ENCODE measurements around the gene TAAR8.

Gene TAAR8

DNA sequence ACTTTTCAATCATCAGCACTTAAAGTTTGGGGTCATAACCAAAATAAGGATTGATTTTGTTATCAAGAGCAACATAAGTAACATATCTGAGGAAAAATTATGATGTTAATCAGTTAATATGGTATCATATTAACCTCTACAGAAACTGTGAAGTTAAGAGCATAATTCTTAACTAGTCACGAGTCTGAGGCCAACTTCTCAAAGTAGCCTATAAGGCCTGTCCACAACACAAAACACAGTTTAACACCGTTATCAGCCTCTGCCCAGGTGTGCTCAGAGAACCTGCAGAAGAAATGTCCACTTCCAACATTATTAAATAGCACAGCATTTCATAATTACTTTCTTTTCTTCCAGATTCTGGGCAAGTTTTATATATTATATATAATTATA lies 40.6 kb upstream of the TAAR8 start:
- no peaks in the 10 kb centered on the region for H3K9me3 ChIP-seq (replicated peaks; ENCODE audit: insufficient read depth, low read length)
- H3K9me2 ChIP-seq (replicated peaks; ENCODE audit: insufficient read depth, low read length) = no peaks in the 10 kb centered on the region
- DNase-seq = no peak
- H3K79me2 ChIP-seq (ENCODE audit: low read length) = peaks cover 57% of the 10 kb centered on the region
- TF ChIP-seq, protein P1, sequence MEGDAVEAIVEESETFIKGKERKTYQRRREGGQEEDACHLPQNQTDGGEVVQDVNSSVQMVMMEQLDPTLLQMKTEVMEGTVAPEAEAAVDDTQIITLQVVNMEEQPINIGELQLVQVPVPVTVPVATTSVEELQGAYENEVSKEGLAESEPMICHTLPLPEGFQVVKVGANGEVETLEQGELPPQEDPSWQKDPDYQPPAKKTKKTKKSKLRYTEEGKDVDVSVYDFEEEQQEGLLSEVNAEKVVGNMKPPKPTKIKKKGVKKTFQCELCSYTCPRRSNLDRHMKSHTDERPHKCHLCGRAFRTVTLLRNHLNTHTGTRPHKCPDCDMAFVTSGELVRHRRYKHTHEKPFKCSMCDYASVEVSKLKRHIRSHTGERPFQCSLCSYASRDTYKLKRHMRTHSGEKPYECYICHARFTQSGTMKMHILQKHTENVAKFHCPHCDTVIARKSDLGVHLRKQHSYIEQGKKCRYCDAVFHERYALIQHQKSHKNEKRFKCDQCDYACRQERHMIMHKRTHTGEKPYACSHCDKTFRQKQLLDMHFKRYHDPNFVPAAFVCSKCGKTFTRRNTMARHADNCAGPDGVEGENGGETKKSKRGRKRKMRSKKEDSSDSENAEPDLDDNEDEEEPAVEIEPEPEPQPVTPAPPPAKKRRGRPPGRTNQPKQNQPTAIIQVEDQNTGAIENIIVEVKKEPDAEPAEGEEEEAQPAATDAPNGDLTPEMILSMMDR (IDR thresholded peaks at IDR 0.05; ENCODE audit: low read length) = no peak
- TF ChIP-seq EZH2 (optimal IDR thresholded peaks at IDR 0.05; ENCODE audit: low read depth, low read length) = no peak
- no peak for TF ChIP-seq EZH2phosphoT487 (IDR thresholded peaks at IDR 0.05; ENCODE audit: low read length)
- peaks cover 36% of the 10 kb centered on the region for H3K4me1 ChIP-seq (ENCODE audit: low read length)
- peaks cover 27% of the 10 kb centered on the region for H3F3A ChIP-seq (ENCODE audit: insufficient read depth, low read length)
- H3K4me2 ChIP-seq (ENCODE audit: low read depth, low read length) = peak overlapping the region; percentile 87
- peak overlapping the region; percentile 74; the same call in 1 of the 2 replicates for H3K27ac ChIP-seq (ENCODE audit: low read length)
- no peaks in the 10 kb centered on the region for H3K27me3 ChIP-seq (replicated peaks; ENCODE audit: insufficient read depth, low read length)
- peak overlapping the region; percentile 90 for H3K4me3 ChIP-seq (ENCODE audit: low read length)
- no peak overlapping the region for H2AFZ ChIP-seq (ENCODE audit: low read length)
- no peaks in the 10 kb centered on the region for H3K36me3 ChIP-seq (replicated peaks; ENCODE audit: insufficient read depth, low read length)
- H3K9ac ChIP-seq (ENCODE audit: low read length) = peak overlapping the region; percentile 65; the same call in 1 of the 2 replicates
- H4K20me1 ChIP-seq (ENCODE audit: insufficient read depth, low read length) = 0 out of 2 replicates have a peak, but pooled peaks cover 5% of the 10 kb centered on the region

DNA sequence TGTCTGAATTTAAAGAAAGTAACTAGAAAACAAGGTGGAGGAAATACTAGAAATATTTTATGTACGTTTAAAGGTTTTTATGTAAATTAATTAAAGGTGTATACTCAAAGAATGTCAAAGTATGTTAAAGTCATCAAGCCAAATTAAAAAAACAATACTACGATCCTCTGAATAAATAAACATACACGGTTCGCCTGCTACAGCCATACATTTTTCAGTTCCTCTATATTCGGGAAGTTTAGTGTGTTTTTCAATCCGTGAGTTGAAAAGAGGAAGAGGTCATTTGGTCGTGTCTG lies 40.2 kb upstream of the TAAR8 start:
- TF ChIP-seq EZH2phosphoT487 (IDR thresholded peaks at IDR 0.05; ENCODE audit: low read length) (no peak), EZH2 (optimal IDR thresholded peaks at IDR 0.05; ENCODE audit: low read depth, low read length) (no peak)
- TF ChIP-seq, protein P1 (IDR thresholded peaks at IDR 0.05; ENCODE audit: low read length) = no peak
- Histone ChIP-seq H3K9ac (ENCODE audit: low read length) (peak overlapping the region; percentile 65), H3K79me2 (ENCODE audit: low read length) (peaks cover 52% of the 10 kb centered on the region), H3K4me3 (ENCODE audit: low read length) (peak overlapping the region; percentile 90), H3K36me3 (replicated peaks; ENCODE audit: insufficient read depth, low read length) (no peaks in the 10 kb centered on the region), H3F3A (ENCODE audit: insufficient read depth, low read length) (peaks cover 27% of the 10 kb centered on the region), H3K27me3 (replicated peaks; ENCODE audit: insufficient read depth, low read length) (no peaks in the 10 kb centered on the region), H3K9me2 (replicated peaks; ENCODE audit: insufficient read depth, low read length) (no peaks in the 10 kb centered on the region), H3K27ac (ENCODE audit: low read length) (peak overlapping the region; percentile 74; the same call in 1 of the 2 replicates), H4K20me1 (ENCODE audit: insufficient read depth, low read length) (0 out of 2 replicates have a peak, but pooled peaks cover 3% of the 10 kb centered on the region), H2AFZ (ENCODE audit: low read length) (peak overlapping the region; percentile 92; the same call in 1 of the 2 replicates), H3K4me2 (ENCODE audit: low read depth, low read length) (peak overlapping the region; percentile 87), H3K4me1 (ENCODE audit: low read length) (peaks cover 36% of the 10 kb centered on the region), H3K9me3 (replicated peaks; ENCODE audit: insufficient read depth, low read length) (no peaks in the 10 kb centered on the region)
- DNase-seq = no peak

DNA sequence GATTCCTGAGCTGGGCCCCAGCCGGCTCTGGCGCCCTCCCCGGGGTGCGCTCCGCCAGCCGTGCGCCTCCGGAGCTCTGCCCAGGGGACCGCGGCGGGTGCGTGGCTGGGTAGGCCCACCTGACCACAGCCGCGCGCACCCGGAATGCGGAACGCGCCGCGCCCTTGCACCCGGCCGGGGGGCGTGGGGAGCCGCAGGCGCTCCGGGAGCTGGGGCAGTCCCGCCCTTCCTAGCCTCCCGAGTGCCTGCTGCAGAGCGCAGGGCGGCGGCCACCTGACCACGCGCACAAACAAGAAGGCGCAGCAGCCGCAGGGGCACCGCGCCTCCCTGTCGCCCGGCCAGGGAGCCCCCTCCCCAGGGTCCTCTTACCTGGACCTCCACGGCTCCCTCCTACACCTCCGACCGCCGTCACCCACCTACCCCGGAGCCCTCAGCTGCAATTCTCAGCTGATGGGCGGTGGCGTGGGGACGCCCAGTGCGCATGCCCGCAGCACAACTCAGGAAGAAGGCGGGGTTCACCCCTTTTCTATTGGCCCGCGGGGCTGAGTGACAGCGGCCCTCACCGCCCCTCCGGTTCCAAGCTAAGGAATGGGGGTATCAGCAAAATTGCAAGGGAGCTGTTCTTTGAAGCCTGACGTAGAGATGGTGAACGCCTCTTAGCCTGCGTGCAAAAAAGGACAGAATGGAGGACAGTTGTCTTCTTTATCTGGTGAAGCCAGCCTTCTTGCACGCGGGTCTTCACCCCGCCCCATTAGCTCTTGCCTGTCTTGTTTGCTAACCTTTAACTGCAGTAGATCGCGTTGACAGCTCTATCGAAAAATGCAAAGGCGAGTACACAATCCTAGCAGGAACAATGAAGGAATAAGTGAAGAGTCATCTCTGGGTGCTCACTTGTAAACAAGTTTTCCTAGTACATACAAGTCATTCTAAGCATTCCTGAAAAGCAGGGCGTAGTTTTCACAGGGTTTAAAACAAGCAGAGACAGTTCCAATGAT lies 39.5 kb upstream of the TAAR8 start, which contains the start of gene STX7:
STX7 (minus strand) TSS at position 479 of the 995 bp plus-strand sequence. CDS start 9,586 bp downstream, outside the sequence.
- Histone ChIP-seq H3K4me1 (ENCODE audit: low read length) (peaks cover 36% of the 10 kb centered on the region), H3K9ac (ENCODE audit: low read length) (peak within 1 kb of the TSS; percentile 65), H3K27ac (ENCODE audit: low read length) (peak within 1 kb of the TSS; percentile 74), H3F3A (ENCODE audit: insufficient read depth, low read length) (peaks cover 27% of the 10 kb centered on the region), H3K79me2 (ENCODE audit: low read length) (peaks cover 46% of the 10 kb centered on the region), H3K4me3 (ENCODE audit: low read length) (peak within 1 kb of the TSS; percentile 90), H3K9me3 (replicated peaks; ENCODE audit: insufficient read depth, low read length) (no peaks in the 10 kb centered on the region), H3K27me3 (replicated peaks; ENCODE audit: insufficient read depth, low read length) (no peaks in the 10 kb centered on the region), H2AFZ (ENCODE audit: low read length) (peak within 1 kb of the TSS; percentile 92), H3K36me3 (replicated peaks; ENCODE audit: insufficient read depth, low read length) (no peaks in the 10 kb centered on the region), H4K20me1 (ENCODE audit: insufficient read depth, low read length) (no peaks in the 10 kb centered on the region), H3K9me2 (replicated peaks; ENCODE audit: insufficient read depth, low read length) (no peaks in the 10 kb centered on the region), H3K4me2 (ENCODE audit: low read depth, low read length) (peak within 1 kb of the TSS; percentile 92)
- DNase-seq = peak; percentile 93
- TF ChIP-seq, protein P1 (IDR thresholded peaks at IDR 0.05; ENCODE audit: low read length) = no peak
- TF ChIP-seq EZH2 (optimal IDR thresholded peaks at IDR 0.05; ENCODE audit: low read depth, low read length) (no peak), EZH2phosphoT487 (IDR thresholded peaks at IDR 0.05; ENCODE audit: low read length) (no peak)

Measured in MM.1S (cell line).